Fibroblast of lung (primary cell): ENCODE data around the gene RIPOR2.

Experiments
- CTCF ChIP-seq, 2 donors: IDR thresholded peaks in 1 of 2; conservative IDR thresholded peaks in 1 of 2; 1 replicate in 1 of 2; 2 replicates in 1 of 2; pipeline ENCODE4 v1.5.1; 2011 to 2012; ENCODE audit warnings: low read length in 2 of 2, control low read depth in 1 of 2, inconsistent platforms in 1 of 2, low read depth in 1 of 2, mild to moderate bottlenecking in 1 of 2
- EZH2 ChIP-seq: IDR thresholded peaks from 2 replicates; pipeline ENCODE4 v1.5.1; 2012; ENCODE audit warnings: low read length, control low read depth, mild to moderate bottlenecking; ENCODE audit errors: missing control alignments

DNA sequence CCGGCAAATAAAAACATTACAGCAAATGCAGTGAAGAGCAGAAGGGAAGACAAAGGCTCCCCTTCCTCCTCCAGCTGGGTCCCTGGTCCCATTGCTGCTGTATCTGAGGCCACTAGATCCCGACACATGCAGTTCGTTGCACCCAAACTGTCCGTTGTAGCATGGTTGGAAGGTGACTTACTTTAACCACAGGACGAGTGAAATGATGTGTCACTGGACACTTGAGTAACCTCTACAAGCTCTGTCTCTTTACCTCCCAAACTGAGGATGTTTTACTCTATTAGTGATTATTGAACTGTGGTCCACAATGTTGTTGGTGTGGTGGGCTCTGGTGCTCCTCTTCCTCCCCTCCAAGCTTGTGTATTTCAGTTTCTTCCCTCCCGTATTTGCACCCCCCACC is 90.9 kb downstream of the RIPOR2 start:
- TF ChIP-seq CTCF (conservative IDR thresholded peaks at IDR 0.05 in 1 of 2, IDR thresholded peaks at IDR 0.05 in 1 of 2; ENCODE audit: low read depth in 1 of 2, low read length in 2 of 2), result no peak
- no peak for TF ChIP-seq EZH2
